Erythroblast (primary cell): Measurements from ENCODE around the gene GAP43.

Experiments
- GATA1 ChIP-seq: IDR thresholded peaks from 2 replicates; pipeline ENCODE4 v1.6.1; 2011; ENCODE audit warnings: low read depth, mild to moderate bottlenecking, control low read depth, low read length, moderate library complexity
- POLR2A ChIP-seq: IDR thresholded peaks from 2 replicates; pipeline ENCODE4 v1.6.1; 2011; ENCODE audit warnings: mild to moderate bottlenecking, low read length

DNA sequence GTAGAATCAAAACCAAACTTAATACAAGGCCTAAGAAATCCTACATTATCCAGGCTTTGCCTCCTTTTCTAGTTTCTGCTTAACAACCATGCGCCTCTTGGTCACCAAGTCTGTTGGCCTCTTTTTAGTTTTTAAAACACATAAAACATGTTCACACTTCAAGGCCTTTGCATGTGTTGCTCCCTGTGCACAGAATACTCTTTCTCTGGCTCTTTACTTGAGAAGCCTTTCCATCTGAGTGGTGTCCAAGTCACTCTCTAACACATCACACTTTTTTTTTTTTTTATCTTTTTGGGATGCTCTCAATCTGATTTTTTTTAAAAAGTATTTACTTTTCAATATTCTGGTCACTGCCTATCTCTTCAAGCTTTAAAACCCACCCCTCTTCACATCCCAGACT, 14.9 kb downstream of the GAP43 start:
- TF ChIP-seq POLR2A: no peak
- TF ChIP-seq GATA1: no peak
